ENCODE data around the gene SDK2.

DNA sequence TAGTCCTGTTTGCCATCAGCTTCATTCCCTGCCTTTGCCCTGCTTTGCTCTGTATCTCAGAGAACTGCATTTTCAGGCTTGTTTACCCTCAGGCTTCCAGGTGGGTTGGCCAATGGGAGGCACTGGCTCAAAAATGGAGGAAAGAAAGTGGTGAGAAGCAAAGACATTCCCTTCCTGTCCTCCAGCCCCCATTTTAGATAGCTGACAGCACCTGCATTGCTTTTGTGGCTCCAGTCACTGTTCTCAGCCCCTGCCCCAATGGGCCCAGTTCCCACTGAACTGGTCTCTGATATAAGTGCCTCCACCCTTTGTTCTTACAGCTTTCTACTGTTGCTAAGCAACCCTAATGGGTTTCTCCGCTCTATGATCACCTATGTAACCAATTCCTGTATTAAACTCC lies 19.4 kb upstream of the SDK2 start:
- TF ChIP-seq, protein P1, sequence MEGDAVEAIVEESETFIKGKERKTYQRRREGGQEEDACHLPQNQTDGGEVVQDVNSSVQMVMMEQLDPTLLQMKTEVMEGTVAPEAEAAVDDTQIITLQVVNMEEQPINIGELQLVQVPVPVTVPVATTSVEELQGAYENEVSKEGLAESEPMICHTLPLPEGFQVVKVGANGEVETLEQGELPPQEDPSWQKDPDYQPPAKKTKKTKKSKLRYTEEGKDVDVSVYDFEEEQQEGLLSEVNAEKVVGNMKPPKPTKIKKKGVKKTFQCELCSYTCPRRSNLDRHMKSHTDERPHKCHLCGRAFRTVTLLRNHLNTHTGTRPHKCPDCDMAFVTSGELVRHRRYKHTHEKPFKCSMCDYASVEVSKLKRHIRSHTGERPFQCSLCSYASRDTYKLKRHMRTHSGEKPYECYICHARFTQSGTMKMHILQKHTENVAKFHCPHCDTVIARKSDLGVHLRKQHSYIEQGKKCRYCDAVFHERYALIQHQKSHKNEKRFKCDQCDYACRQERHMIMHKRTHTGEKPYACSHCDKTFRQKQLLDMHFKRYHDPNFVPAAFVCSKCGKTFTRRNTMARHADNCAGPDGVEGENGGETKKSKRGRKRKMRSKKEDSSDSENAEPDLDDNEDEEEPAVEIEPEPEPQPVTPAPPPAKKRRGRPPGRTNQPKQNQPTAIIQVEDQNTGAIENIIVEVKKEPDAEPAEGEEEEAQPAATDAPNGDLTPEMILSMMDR (IDR thresholded peaks at IDR 0.05; ENCODE audit: low read length) = no peak
- no peak for TF ChIP-seq EZH2phosphoT487 (IDR thresholded peaks at IDR 0.05; ENCODE audit: low read length)
- TF ChIP-seq EZH2 (optimal IDR thresholded peaks at IDR 0.05; ENCODE audit: low read depth, low read length) = no peak

All from MM.1S (cell line).